GM12873 (cell line): Measurements from ENCODE around the gene VASN.

ENCODE experiments used
- TF ChIP-seq, protein P1 (sequence below): IDR thresholded peaks from 2 replicates; pipeline ENCODE4 v1.5.1; 2012; ENCODE audit warnings: low read depth, mild to moderate bottlenecking, moderate library complexity, low read length, control low read depth; ENCODE audit not compliant: insufficient read depth; ENCODE audit errors: missing control alignments

The VASN gene

DNA sequence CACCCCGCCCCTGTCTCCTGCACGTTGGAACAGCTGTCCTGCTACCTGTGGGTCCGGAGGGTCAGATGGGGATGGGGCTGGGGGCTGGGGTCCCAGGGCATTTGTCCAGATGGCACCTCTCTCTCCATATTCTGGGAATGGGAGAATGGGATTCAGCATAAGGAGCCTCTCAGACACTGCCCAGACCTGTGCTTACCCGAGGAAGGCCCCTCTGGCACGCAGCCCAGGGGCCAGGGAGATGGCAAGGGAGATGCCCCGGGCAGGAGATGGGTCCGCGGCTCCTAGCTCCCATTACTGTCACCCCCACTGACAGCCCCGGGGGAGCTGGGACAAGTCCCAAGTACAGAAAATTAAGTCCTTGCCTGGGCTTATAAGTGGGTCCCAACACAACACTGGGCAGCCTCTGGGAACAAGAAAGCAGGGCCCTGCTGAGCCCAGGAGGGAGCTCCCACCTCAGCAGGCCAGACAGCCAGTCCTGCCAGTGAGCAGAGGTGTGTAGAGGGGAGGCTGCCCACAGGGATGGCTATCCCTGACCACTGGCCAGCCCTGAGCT is 1.8 kb downstream of the VASN start:
- TF ChIP-seq, protein P1, sequence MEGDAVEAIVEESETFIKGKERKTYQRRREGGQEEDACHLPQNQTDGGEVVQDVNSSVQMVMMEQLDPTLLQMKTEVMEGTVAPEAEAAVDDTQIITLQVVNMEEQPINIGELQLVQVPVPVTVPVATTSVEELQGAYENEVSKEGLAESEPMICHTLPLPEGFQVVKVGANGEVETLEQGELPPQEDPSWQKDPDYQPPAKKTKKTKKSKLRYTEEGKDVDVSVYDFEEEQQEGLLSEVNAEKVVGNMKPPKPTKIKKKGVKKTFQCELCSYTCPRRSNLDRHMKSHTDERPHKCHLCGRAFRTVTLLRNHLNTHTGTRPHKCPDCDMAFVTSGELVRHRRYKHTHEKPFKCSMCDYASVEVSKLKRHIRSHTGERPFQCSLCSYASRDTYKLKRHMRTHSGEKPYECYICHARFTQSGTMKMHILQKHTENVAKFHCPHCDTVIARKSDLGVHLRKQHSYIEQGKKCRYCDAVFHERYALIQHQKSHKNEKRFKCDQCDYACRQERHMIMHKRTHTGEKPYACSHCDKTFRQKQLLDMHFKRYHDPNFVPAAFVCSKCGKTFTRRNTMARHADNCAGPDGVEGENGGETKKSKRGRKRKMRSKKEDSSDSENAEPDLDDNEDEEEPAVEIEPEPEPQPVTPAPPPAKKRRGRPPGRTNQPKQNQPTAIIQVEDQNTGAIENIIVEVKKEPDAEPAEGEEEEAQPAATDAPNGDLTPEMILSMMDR = no peak

DNA sequence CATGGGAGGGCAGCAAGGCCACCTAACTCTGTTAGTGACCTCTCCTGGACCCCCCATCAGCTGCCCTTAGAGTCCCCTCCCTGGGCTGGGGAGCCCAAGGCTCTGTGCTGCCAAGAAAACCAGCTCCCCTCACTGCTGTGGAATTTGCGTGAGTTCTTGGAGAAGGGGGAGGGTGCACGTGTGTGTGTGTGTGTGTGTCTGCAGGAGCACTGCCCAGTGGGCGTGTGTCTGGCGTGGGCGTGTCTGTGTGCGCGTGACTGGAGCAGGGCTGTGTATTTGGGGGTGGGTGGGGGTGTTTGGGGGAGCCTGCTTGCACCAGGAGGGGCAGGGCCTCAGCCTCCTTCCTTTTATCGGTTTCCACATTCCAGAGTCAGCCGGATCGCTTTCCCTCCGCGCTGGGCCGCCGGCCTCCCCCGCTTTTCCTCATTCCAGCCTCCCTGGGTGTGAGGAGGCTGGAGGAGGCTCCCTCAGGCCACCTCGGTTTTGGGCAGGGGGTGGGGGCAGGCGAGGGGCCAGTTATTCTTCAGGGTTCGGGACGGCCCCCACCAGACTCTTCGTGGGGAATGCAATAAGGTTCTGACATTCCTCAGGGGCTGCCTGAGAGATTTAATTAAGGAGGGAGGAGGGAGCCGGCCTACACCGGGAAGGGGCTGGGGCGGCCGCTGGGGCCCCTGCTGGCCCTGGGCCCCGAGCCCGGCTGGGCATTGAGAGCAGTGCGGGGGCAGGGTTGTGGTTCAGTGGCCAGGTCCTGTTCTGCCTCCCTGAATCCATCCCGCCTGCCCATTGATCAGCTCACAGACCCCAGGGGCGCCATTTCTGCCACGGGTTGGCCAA is 2.5 kb downstream of the VASN start:
- TF ChIP-seq, protein P1 = no peak

DNA sequence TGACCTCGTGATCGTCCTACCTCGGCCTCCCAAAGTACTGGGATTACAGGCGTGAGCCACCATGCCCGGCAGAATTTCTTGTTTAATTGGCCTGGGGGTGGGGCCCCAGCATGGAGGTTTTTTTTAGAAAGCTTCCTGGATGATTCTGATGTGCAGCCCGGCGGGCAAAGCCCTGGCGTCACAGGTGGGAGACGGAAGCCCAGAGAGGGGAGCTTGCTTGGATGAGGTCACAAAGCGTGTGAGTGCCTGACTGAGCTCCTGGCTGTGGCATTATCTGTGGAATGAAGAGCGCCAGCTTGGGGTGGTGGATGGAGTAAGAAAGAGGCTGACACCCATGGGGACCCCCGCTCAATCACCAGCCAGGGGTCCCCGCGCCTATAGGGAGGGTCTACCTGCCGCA is 4.1 kb downstream of the VASN start:
- TF ChIP-seq, protein P1 = no peak

DNA sequence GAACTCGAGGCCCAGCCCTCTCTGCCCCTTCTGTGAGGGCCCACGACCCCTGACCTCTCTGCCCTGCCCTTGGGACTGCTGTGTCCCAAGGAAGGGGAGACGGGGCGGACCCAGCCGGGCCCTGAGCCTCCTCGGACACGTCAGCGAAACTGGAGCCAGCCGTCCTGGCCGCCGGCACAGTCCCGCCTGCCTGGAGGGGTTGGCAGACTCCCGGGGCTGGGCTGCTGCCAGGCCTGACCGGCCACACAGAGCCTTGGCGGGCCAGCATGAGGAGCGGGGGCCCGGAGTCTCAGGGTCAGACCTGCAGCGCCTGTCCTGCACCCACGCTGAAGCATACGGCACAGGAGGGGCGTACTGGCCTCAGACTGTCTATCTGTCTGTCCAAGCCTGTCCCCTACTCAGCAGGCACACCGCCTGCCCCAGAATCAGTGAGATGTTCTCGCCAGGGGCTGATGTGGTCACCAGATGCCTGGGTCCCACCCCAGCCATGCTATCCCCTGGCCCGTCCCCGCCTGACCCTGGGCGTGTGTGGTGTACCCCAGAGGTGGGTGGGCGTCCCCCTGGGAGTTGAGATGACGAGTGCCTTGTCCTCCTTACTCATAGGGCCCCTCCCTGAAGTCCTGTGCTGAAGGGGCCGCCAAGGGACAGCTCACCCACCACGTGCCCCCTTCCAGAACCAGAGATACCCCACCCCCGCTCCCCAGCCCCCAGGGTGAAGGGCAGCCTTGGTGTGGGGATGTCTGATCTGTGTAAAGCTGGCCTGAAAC is 4.7 kb downstream of the VASN start:
- TF ChIP-seq, protein P1 = no peak

DNA sequence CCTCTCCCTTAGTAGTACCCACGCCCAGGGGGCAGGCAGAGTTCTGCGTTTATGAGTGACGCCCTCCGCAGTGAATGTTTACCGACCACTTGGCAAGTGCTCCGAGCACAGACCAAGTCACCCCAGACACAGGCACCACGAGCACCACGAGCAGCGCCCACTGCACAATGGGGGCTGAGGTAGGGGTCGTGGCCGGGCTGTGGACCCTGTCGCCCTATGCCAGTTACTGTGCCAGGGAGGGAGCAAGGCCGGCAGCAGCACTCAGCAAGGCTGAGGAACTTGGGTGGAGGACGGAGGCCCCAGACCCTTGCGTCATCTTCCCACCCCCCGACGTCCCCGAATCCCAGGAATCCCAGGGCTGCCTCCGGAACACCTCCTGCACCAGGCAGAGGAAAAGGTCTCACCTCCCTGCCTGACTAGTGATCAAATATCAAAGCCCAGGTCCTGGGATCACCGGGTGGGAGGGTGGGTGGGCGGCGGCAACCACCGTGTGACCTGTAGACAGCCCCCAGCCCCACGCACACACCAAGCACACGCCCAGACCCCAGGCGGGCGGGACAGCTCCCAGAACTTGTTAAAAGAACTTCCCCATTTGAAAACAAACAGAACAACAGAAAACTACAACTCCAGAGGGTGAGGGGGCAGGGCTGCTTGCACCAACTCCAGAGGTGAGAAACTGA is 5.4 kb downstream of the VASN start:
- TF ChIP-seq, protein P1 = no peak

DNA sequence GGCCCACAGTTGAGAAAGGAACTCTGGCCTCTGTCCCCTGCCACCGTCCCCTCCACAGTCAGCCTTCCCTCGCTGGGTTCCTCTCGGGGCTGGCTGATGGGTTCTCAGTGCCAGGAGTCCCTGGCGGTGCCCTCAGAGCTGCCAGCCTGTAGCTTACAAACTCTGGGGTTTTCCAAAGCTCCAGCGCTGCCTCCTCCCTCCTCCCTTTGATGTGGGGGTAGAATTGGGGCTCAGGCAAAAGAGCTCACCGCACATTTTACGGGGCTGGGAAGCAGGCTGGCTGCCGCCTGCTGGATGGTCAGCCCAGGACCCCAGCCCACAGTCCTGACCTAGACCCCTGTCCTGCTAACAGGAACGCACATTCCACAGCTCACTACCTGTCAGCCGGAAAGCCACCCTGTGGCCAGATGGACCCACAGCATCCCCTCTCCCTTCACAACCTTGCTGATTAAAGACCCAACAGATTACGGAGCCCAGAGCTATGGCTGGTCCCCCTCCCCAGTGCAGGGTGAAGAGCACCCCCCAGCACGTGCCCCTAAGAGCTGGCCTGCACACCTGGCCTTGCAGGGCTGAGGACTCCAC is 6.0 kb downstream of the VASN start:
- TF ChIP-seq, protein P1 = peak; percentile 11

DNA sequence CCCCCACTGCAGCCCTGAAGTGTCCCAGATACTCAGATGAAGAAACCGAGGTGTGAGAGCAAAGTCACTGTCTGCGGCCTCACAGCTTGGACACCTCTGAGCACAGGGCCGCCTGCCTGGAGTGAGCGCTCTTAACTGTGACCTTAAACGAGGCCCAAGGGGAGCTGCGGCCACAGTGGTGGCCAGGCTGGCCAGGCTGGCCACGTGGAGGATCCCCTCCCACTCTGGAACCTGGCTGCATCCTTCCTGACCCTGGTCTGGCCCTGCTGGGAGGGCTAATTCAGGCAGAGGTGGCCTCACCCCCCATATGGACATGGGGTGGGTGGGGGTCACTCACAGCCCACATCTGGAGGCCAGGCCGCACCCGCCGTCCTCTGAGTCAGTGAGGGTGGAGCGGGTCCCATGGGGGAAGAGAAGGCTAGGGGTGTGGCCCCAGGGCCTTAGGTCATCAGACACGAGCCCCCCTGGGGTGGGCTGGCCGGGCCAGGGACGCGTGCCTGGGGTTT is 6.6 kb downstream of the VASN start:
- TF ChIP-seq, protein P1 = no peak
